SW480 (cell line): ENCODE measurements around the gene RNF121.
A peak's percentile ranks its signal among the peaks of the same experiment; 100 is the strongest.
"Not testable (repeated sequence)": the region's sequence is repeated elsewhere in the genome, so short reads cannot be mapped to it uniquely, and the experiment has no call there.

ENCODE experiments used
- DNase-seq: peaks from one replicate; pipeline ENCODE4 v3.0.0-alpha.2; 2016; ENCODE audit warnings: low spot score

The RNF121 gene

GRCh38 chr11:71928737-71929443 is at the start of gene RNF121:
Gene RNF121 (plus strand): TSS chr11:71929046. CDS start chr11:71929062, 16 bp downstream.
- peak; percentile 97 for DNase-seq

- not testable (repeated sequence) for DNase-seq
Observed at GRCh38 chr11:71885806-71886205, 43.0 kb upstream of the RNF121 start.

GRCh38 chr11:71888335-71889010 is 40.4 kb upstream of the RNF121 start:
- DNase-seq: peak; percentile 61

DNA sequence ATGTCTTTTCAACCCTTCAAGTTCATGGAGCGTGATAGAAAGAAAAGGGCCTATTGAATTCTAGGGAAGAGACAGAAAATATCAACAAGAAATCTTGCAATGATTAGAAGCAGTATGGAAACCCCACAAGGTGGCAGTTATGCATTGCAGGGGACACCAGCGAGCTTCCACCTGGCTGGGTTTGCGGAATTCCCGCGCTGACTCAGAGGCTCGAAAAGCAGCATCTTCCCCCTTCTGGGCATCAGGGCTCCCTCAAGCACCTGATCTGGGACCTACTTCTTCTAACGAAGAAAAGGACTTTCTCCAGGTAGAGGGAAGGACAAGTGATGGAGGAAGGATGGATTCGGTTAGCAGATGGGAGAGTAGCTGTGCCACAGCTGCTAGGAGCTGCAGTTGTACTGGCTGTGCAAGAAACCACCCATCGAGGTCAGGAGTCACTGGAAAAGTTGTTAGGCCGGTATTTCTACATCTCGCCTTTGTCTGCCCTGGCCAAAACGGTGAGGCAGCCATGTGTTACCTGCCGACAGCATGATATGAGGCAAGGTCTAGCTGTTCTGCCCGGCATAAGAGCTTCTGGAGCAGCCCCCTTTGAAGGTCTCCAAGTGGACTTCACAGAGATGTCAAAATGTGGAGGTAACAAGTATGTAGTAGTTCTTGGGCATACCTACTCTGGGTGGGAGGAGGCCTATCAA is 39.5 kb upstream of the RNF121 start:
- DNase-seq: not testable (repeated sequence)

- no peak for DNase-seq
Observed at GRCh38 chr11:71895961-71896360, 32.9 kb upstream of the RNF121 start.

DNA sequence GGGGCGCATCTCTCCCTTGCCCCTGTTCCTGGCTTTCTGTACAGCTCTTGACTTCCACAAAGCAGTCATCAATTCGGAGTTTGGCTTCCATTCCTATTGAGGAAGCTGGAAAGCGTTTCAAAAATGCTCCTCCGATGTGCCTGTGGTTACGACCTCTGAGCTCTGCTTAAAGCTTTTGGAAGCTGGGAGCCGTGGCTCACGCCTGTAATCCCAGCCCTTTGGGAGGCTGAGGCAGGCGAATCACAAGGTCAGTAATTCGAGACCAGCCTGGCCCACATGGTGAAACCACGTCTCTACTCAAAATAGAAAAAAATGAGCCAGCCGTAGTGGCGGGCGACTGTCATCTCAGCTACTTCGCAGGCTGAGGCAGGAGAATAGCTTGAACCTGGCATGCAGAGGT is 27.7 kb upstream of the RNF121 start:
- DNase-seq: not testable (repeated sequence)

DNA sequence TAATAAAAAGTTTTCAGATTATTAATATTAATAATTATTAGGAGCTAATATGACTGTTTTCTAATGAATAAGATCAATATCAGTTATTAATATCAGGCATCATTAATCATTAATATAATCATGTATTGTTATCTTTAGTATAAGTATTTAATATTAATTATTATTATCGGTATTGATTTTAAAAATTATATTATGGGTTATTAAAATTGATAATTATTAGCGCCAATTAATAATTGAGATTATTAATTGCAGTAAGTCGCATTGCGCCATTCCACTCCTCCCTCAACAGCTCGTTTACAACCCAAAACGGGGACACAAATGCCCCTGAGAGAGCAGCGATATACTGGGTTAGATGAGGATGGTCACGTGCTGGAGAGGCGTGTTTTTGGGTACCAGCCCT is 20.6 kb upstream of the RNF121 start:
- DNase-seq: no peak

DNA sequence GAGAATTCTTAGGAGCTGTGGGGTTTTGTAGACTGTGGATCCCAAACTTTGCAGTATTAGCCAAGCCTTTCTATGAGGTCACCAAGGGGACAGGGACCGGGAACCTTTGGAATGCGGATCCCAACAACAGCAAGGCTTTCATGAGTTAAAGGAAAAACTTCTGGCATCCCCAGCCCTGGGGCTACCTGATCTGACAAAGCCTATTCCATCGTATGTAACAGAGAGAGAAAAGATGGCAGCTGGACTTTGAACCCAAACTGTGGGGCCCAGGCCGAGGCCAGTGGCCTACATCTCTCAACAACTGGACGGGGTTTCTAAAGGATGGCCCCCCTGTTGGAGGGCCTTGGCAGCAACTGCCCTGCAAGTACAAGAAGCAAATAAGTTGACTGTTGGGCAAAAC is 18.1 kb upstream of the RNF121 start:
- not testable (repeated sequence) for DNase-seq

DNA sequence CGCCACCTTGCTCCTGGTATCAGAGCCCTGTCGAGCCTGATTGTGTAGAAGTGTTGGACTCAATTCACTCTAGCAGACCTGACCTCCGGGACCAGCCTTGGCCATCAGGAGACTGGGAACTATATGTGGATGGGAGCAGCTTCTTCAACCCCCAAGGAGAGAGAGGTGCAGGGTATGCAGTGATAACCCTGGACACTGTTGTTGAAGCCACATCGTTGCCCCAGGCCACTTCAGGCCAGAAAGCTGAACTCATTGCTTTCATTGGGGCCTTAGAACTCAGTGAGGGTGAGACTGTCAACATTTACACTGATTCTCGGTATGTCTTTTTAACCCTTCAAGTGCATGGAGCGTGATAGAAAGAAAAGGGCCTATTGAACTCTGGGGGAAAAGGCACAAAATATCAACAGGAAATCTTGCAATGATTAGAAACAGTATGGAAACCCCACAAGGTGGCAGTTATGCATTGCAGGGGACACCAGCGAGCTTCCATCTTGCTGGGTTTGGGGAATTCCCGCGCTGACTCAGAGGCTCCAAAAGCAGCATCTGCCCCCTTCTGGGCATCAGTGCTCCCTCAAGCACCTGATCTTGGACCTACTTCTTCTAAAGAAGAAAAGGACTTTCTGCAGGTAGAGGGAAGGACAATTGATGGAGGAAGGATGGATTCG is 17.4 kb upstream of the RNF121 start:
- not testable (repeated sequence) for DNase-seq

DNA sequence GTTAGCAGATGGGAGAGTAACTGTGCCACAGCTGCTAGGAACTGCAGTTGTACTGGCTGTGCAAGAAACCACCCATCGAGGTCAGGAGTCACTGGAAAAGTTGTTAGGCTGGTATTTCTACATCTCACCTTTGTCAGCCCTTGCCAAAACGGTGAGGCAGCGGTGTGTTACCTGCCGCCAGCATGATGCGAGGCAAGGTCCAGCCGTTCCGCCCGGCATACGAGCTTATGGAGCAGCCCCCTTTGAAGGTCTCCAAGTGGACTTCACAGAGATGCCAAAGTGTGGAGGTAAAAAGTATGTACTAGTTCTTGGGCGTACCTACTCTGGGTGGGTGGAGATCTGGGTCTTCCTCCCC is 16.9 kb upstream of the RNF121 start:
- DNase-seq: not testable (repeated sequence)

GRCh38 chr11:71913756-71914526 is 14.9 kb upstream of the RNF121 start:
- no peak for DNase-seq

- no peak for DNase-seq
Observed at GRCh38 chr11:71914617-71915189, 14.1 kb upstream of the RNF121 start.

DNA sequence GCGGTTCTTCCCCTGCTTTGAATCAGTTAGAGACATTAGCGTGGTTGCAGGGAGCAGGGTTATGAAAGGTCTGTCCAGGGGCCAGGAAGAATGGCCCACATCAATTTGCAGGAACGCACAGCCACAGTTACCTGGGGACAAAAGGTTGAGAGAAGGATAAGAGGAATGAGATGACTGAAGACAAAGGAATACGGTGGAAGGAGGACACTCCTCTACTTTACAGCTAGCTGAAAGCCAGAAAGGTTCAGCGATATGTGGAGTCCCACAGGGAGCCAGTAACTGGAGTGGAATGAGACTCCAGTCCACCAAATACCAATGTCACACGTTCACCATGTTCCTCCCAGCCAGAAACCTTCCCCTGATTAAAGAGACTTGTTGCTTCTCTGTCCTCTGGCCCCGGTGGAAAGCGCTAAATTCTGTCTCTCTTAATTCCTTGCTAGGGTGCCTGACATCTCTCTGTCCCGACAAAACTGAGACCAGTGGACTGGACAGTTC is 11.2 kb upstream of the RNF121 start:
- no peak for DNase-seq

GRCh38 chr11:71927820-71928736 is 768 bp upstream of the RNF121 start, which contains the start of gene XNDC1N:
Gene XNDC1N (minus strand): TSS chr11:71928594. CDS start chr11:71923353, 5,241 bp downstream.
- DNase-seq: peak; percentile 86

- DNase-seq: peak; percentile 7
Observed at GRCh38 chr11:71929491-71929890, 645 bp downstream of the RNF121 start.

- DNase-seq: no peak
Observed at GRCh38 chr11:71930556-71931244, 1.9 kb downstream of the RNF121 start.

DNA sequence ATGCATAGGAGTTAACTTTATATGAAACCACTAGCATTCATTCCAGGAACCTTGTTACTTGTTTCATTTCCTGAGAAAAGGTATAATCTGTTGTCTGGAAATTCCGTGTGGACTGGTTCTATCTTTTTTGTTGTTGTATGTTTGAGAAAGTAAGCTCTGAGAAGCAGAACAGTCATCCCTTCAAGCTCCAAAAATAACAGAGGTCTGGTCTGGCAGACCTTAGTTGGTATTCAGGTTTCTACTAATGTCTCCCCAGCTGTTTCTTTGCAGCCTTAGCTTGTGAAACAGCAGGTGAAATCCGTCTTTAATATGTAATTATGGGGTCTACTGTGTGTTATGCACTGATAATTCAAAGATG is 2.4 kb downstream of the RNF121 start:
- no peak for DNase-seq

- no peak for DNase-seq
Observed at GRCh38 chr11:71933141-71933933, 4.5 kb downstream of the RNF121 start.

GRCh38 chr11:71934213-71934612 is 5.4 kb downstream of the RNF121 start:
- no peak for DNase-seq
